ENCODE measurements around the gene NECAB2. TPM values are rescaled to one million over a fixed set of nuclear protein-coding genes. Genes with fewer than 3 reads are reported as not detected.

Gene NECAB2
- total RNA-seq, 2 donors from 2014 or later: 2.8 TPM; not detected in 1

DNA sequence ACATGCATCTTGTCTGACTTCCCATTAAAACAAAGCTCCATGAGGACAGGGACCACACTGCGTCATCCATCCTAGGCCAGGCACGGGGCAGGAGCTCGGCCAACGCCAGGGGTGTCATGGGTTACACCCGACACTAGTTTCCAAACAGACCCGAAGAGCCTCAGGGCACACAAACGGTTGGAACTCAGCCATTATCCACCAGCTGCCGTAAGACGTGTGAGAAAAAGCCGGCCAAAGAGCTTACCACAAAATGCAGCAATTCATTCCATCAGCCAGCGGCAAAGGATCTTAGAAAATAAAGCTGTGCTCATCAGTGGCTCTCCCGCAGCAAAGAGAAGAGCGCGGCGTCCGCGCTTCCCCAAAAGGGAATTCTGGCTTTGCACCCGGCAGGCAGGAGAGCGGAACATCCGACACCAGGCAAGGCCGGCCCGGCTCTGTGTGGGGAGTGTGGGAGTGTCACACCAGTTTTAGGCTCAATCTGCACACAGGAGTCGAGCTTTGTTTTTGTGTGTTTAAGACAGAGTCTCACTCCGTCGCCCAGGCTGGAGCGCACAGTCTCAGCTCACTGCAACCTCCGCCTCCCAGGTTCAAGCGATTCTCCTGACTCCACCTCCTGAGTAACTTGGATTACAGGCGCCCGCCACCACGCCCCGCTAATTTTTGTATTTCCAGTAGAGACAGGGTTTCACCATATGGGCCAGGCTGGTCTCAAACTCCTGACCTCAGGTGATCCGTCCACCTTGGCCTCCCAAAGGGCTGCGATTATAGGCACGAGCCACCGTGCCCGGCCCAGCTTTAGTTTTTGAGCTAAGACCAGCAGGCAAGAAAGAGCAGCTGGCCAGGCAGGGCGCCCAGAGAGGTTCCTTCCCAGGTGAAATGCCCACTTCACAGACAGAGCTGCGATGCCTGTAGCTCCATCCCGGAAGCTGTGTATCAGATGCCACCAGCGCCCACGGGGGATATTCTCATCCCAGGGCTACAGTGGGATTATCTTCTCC lies 73.1 kb downstream of the NECAB2 start:
- Histone ChIP-seq H3K9me3 (no peaks in the 10 kb centered on the region), H3K4me1 (replicated peaks) (no peaks in the 10 kb centered on the region), H3K36me3 (no peaks in the 10 kb centered on the region), H3K27ac (no peak overlapping the region), H3K27me3 (replicated peaks; ENCODE audit: insufficient read depth) (peaks cover 6% of the 10 kb centered on the region), H3K4me3 (no peak overlapping the region)
- no peak for DNase-seq (ENCODE audit: low spot score)
- 68% methylated on average over 42 of the region's 42 CpGs for WGBS
- TF ChIP-seq, protein P1, sequence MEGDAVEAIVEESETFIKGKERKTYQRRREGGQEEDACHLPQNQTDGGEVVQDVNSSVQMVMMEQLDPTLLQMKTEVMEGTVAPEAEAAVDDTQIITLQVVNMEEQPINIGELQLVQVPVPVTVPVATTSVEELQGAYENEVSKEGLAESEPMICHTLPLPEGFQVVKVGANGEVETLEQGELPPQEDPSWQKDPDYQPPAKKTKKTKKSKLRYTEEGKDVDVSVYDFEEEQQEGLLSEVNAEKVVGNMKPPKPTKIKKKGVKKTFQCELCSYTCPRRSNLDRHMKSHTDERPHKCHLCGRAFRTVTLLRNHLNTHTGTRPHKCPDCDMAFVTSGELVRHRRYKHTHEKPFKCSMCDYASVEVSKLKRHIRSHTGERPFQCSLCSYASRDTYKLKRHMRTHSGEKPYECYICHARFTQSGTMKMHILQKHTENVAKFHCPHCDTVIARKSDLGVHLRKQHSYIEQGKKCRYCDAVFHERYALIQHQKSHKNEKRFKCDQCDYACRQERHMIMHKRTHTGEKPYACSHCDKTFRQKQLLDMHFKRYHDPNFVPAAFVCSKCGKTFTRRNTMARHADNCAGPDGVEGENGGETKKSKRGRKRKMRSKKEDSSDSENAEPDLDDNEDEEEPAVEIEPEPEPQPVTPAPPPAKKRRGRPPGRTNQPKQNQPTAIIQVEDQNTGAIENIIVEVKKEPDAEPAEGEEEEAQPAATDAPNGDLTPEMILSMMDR (IDR thresholded peaks at IDR 0.05): no peak
- TF ChIP-seq POLR2AphosphoS5 (IDR thresholded peaks at IDR 0.05): no peak
- TF ChIP-seq POLR2A (IDR thresholded peaks at IDR 0.05): no peak
- intact Hi-C loops (cut with DNase I): no loop called here

DNA sequence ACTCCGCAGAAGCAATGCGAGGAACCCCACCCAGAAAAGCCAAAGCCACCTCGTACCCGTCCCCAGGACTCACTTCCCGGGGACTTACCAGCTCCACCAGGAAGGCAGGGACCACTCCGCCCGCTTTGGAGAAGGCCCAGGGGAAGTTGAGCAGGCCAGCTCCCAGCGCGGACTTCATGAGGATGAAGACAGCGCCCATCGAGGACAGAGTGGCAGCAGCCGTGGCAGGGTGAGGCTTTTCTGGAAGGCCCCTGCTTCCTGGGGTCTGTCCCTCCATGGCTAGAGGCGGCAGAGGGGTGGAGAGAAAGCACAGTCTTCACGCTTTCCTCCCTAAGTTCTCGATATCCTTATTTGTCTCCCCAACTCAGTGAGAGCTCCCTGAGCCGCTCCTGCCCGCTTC lies 73.8 kb downstream of the NECAB2 start:
- no peak for TF ChIP-seq POLR2AphosphoS5 (IDR thresholded peaks at IDR 0.05)
- no peak for TF ChIP-seq POLR2A (IDR thresholded peaks at IDR 0.05)
- TF ChIP-seq, protein P1 (IDR thresholded peaks at IDR 0.05): no peak
- no peaks in the 10 kb centered on the region for H3K4me1 ChIP-seq (replicated peaks)
- intact Hi-C loops (cut with DNase I): no loop called here
- WGBS: 91% methylated on average over 17 of the region's 17 CpGs
- H3K9me3 ChIP-seq: no peaks in the 10 kb centered on the region
- no peak overlapping the region for H3K27ac ChIP-seq
- peaks cover 6% of the 10 kb centered on the region for H3K27me3 ChIP-seq (replicated peaks; ENCODE audit: insufficient read depth)
- no peak overlapping the region for H3K4me3 ChIP-seq
- no peaks in the 10 kb centered on the region for H3K36me3 ChIP-seq
- no peak for DNase-seq (ENCODE audit: low spot score)

DNA sequence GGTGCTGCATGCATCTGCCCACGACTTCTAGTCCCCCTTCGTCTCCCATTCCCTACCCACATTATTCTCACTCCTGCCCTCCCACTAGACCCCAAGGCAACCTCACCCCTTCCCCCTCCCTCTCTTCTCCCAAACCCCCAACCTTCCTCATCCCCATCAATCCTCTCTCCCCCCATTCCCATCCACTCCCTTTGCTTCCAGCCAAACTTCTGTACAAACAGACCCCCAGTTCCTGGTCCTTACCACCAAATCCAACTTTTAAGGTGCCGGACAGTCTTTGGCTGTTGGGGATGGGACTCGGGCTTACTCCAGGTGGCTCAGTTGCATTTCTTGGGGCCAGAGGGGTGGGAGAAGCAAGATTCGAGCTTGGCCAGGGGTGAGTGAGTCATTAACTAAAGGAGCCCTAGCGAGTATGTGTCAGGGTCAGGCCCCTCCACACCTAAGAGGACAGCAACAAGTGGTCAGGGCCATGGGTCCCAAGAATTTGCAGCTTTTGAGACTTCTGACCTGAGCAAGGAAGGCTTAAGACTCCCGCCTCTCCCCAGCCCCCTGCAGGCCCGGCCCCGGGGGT lies 74.3 kb downstream of the NECAB2 start, which contains the start of gene SLC38A8:
TSS of gene SLC38A8 (minus strand) at position 488 of the 571 bp plus-strand sequence. CDS start 638 bp downstream, outside the sequence.
- peaks cover 6% of the 10 kb centered on the region for H3K27me3 ChIP-seq (replicated peaks; ENCODE audit: insufficient read depth)
- H3K9me3 ChIP-seq: no peaks in the 10 kb centered on the region
- no peaks in the 10 kb centered on the region for H3K36me3 ChIP-seq
- intact Hi-C loops (cut with DNase I): no loop called here
- no peak within 1 kb of the TSS for H3K4me3 ChIP-seq
- no peaks in the 10 kb centered on the region for H3K4me1 ChIP-seq (replicated peaks)
- TF ChIP-seq POLR2AphosphoS5 (IDR thresholded peaks at IDR 0.05) (no peak), POLR2A (IDR thresholded peaks at IDR 0.05) (no peak)
- TF ChIP-seq, protein P1 (IDR thresholded peaks at IDR 0.05): no peak
- DNase-seq (ENCODE audit: low spot score): no peak
- 66% methylated on average over 9 of the region's 9 CpGs for WGBS
- H3K27ac ChIP-seq: no peak within 1 kb of the TSS

DNA sequence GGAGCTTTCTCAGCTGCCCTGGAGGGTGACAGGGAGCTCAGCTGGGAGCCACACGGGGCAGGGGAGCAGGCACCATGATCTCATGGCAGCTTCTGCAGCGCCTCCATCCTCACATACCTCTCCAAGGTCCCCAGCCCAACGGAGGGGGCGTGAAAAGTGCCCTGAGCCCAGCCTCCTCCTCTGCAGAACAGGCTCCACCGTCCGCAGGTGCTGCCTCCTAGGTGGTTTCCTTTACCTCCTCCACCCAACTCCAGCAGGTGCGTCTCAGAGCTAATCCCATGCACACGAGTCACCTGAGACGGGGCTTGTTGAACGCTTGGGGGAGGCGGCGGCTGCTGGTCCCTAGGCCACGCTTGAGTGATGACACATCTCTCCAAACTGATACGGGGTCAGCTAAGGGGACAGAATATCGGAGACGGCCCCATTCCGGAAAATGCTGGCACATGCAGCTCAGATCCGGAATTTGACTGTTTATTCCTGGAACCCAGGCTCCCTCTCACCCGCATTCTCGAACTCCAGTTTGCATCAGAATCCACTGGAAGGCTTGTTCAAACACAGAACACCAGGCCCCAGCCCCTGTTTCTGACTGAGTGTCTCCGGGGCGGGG lies 74.9 kb downstream of the NECAB2 start:
- intact Hi-C loops (cut with DNase I): no loop called here

More for the DNA sequence above, 74.9 kb downstream of the NECAB2 start:
- no peaks in the 10 kb centered on the region for H3K36me3 ChIP-seq
- TF ChIP-seq POLR2AphosphoS5 (IDR thresholded peaks at IDR 0.05) (no peak), POLR2A (IDR thresholded peaks at IDR 0.05) (no peak)
- TF ChIP-seq, protein P1 (IDR thresholded peaks at IDR 0.05): no peak
- no peaks in the 10 kb centered on the region for H3K4me1 ChIP-seq (replicated peaks)
- H3K27ac ChIP-seq: no peak overlapping the region
- 52% methylated on average over 21 of the region's 22 CpGs for WGBS
- H3K27me3 ChIP-seq (replicated peaks; ENCODE audit: insufficient read depth): peaks cover 6% of the 10 kb centered on the region
- no peaks in the 10 kb centered on the region for H3K9me3 ChIP-seq
- no peak for DNase-seq (ENCODE audit: low spot score)
- H3K4me3 ChIP-seq: no peak overlapping the region

All from prostate gland (tissue), 2 donors.